ENCODE results near the gene ASPM.

- TF ChIP-seq CTCF (IDR thresholded peaks at IDR 0.05; ENCODE audit: low read length) (no peak), EZH2phosphoT487 (IDR thresholded peaks at IDR 0.05; ENCODE audit: low read length) (no peak)
These were observed 13.0 kb upstream of the ASPM start for GRCh38 chr1:197159461-197159860.
